GM18520 (cell line): ENCODE measurements around the gene DXO.

Experiments used
- ATAC-seq: cut with Tn5 transposase; IDR thresholded peaks from one replicate; pipeline ENCODE4 v1.9.1; 2021; ENCODE audit not compliant: unreplicated experiment

The DXO gene

DNA sequence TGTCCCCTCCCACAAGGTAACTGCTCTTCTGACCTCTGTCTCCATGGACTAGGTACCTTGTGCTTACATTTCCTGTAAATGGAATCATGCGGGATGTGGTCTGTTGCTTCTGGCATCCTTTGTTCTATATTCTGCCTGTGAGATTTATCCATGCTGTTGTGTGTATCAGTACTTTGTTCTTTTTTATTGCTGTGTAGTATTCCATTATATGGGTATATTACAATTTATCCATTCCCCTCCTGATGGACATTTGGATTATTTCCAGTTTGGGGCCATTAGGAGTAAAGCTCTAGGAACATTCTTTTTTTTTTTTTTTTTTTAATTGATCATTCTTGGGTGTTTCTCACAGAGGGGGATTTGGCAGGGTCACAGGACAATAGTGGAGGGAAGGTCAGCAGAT, 41.0 kb downstream of the DXO start:
- no peak for ATAC-seq

DNA sequence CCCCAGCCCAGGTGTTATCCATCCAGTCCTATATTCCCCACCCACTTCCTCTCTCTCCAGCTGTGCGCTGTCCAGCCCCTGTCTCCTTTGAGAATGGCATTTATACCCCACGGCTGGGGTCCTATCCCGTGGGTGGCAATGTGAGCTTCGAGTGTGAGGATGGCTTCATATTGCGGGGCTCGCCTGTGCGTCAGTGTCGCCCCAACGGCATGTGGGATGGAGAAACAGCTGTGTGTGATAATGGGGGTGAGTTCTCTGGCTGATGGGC, 43.3 kb downstream of the DXO start:
- no peak for ATAC-seq

GRCh38 chr6:31927863-31928671, 43.9 kb downstream of the DXO start:
- no peak for ATAC-seq

- no peak for ATAC-seq
Observed at GRCh38 chr6:31927242-31927862, 44.6 kb downstream of the DXO start, which contains the start of gene C2. Gene C2, plus strand, starts transcription at chr6:31927717. Its CDS starts 36 bp downstream, at chr6:31927753.

DNA sequence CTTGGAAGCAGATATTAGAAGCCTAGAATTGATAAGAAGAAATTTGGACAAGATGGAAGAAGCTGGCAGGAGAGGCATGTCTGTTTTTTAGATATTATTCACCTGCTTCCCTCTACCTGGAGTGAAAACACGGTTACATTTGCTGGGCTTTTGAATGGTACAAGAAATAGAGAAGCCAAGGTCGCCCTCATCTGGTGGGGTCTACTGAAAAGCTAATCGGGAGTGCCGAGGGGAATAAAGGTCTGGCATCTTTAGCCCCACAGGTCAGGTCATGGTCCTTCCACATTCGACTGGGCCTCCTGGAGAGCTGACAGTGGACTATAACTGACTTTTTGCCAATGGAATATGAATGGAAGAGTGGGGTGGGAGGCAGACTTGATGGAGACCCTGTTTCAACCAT, 49.0 kb downstream of the DXO start:
- no peak for ATAC-seq

- ATAC-seq = no peak
Observed at GRCh38 chr6:31920811-31921210, 51.1 kb downstream of the DXO start.
